ENCODE measurements around the gene NADK2.

DNA sequence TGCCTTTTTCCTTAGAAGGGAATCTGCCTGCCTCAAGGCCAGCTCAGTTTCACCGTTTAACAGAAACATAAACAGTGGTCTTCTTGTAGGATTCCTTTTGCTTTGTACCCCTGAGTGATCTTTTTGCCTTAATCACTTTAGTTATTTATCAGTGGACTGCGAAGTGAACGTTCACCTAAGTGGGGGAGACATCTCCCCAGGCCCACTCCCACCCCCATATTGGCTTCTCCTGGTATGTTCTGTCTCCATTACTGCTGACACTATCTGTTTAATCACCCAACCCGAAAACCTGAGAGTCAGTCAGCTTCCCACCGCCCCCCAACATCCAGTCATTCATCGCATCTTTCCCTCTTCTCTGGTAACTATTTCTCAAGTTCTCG is 88.4 kb downstream of the NADK2 start:
- no peak for TF ChIP-seq CTCF (IDR thresholded peaks at IDR 0.05)
- TF ChIP-seq EP300 (IDR thresholded peaks at IDR 0.05): no peak
